ENCODE data around the gene PRKAG1. TPM values are rescaled to one million over a fixed set of nuclear protein-coding genes. Genes with fewer than 3 reads are reported as not detected.

The PRKAG1 gene
- total RNA-seq, 6 experiments from 2014 or later = 79.0 to 92.0 (median 83.3) TPM

- Mint-ChIP-seq H3K27ac (no peak overlapping the region), H3K27me3 (ENCODE audit: insufficient read depth) (no peaks in the 10 kb centered on the region; the same call in none of the 2 replicates), H3K4me3 (no peak overlapping the region), H3K9me3 (no peaks in the 10 kb centered on the region), H3K4me1 (ENCODE audit: low read depth) (peaks cover 20% of the 10 kb centered on the region), H3K36me3 (ENCODE audit: low read depth) (peaks cover 49% of the 10 kb centered on the region)
- no peak for TF ChIP-seq CTCF (IDR thresholded peaks at IDR 0.05)
- no peak for DNase-seq
These were observed 27.7 kb upstream of the PRKAG1 start for GRCh38 chr12:49046129-49046895.

- H3K36me3 Mint-ChIP-seq (ENCODE audit: low read depth) = peaks cover 38% of the 10 kb centered on the region
These were observed 26.1 kb upstream of the PRKAG1 start for GRCh38 chr12:49044660-49045059.

GRCh38 chr12:49043856-49044258 lies 25.3 kb upstream of the PRKAG1 start:
- TF ChIP-seq CTCF (IDR thresholded peaks at IDR 0.05) = peak; percentile 83
- Mint-ChIP-seq H3K9me3 (no peaks in the 10 kb centered on the region), H3K27me3 (ENCODE audit: insufficient read depth) (peaks cover 2% of the 10 kb centered on the region), H3K4me3 (no peak overlapping the region), H3K36me3 (ENCODE audit: low read depth) (peaks cover 34% of the 10 kb centered on the region), H3K27ac (no peak overlapping the region), H3K4me1 (ENCODE audit: low read depth) (peaks cover under 1% of the 10 kb centered on the region; the same call in 1 of the 2 replicates)
- peak; percentile 23 for DNase-seq

More at GRCh38 chr12:49044660-49045059, 26.1 kb upstream of the PRKAG1 start:
- no peak overlapping the region for H3K4me3 Mint-ChIP-seq
- H3K27me3 Mint-ChIP-seq (ENCODE audit: insufficient read depth) = peaks cover 2% of the 10 kb centered on the region
- no peak overlapping the region for H3K27ac Mint-ChIP-seq
- DNase-seq = no peak
- TF ChIP-seq CTCF (IDR thresholded peaks at IDR 0.05) = no peak
- H3K4me1 Mint-ChIP-seq (ENCODE audit: low read depth) = peaks cover 9% of the 10 kb centered on the region
- H3K9me3 Mint-ChIP-seq = no peaks in the 10 kb centered on the region

- no peak overlapping the region for H3K27ac Mint-ChIP-seq
- no peak for DNase-seq
- peaks cover 2% of the 10 kb centered on the region for H3K27me3 Mint-ChIP-seq (ENCODE audit: insufficient read depth)
- peaks cover 31% of the 10 kb centered on the region for H3K36me3 Mint-ChIP-seq (ENCODE audit: low read depth)
- H3K4me3 Mint-ChIP-seq = no peak overlapping the region
- TF ChIP-seq CTCF (IDR thresholded peaks at IDR 0.05) = no peak
- H3K4me1 Mint-ChIP-seq (ENCODE audit: low read depth) = no peaks in the 10 kb centered on the region
- no peaks in the 10 kb centered on the region for H3K9me3 Mint-ChIP-seq
These were observed 24.7 kb upstream of the PRKAG1 start for GRCh38 chr12:49043241-49043640.

- no peak overlapping the region for H3K4me3 Mint-ChIP-seq
- H3K27ac Mint-ChIP-seq = no peak overlapping the region
- no peaks in the 10 kb centered on the region for H3K4me1 Mint-ChIP-seq (ENCODE audit: low read depth)
- peaks cover 4% of the 10 kb centered on the region for H3K27me3 Mint-ChIP-seq (ENCODE audit: insufficient read depth)
- no peak for DNase-seq
- no peak for TF ChIP-seq CTCF (IDR thresholded peaks at IDR 0.05)
- peaks cover 23% of the 10 kb centered on the region for H3K36me3 Mint-ChIP-seq (ENCODE audit: low read depth)
- no peaks in the 10 kb centered on the region for H3K9me3 Mint-ChIP-seq
These were observed 23.4 kb upstream of the PRKAG1 start for GRCh38 chr12:49041881-49042484.
